GM18909 (cell line): ENCODE measurements around the gene ZNF438.
"Not testable (repeated sequence)": the region's sequence is repeated elsewhere in the genome, so short reads cannot be mapped to it uniquely, and the experiment has no call there.

ENCODE experiments used
- ATAC-seq: cut with Tn5 transposase; IDR thresholded peaks from one replicate; pipeline ENCODE4 v1.9.1; 2021; ENCODE audit warnings: mild to moderate bottlenecking; ENCODE audit not compliant: unreplicated experiment, poor library complexity

ZNF438 gene

GRCh38 chr10:30819341-30820181 lies 212.1 kb downstream of the ZNF438 start:
- ATAC-seq: no peak

- ATAC-seq: no peak
Observed at GRCh38 chr10:30818854-30819253, 212.8 kb downstream of the ZNF438 start.

GRCh38 chr10:30818010-30818660 lies 213.5 kb downstream of the ZNF438 start:
- no peak for ATAC-seq

DNA sequence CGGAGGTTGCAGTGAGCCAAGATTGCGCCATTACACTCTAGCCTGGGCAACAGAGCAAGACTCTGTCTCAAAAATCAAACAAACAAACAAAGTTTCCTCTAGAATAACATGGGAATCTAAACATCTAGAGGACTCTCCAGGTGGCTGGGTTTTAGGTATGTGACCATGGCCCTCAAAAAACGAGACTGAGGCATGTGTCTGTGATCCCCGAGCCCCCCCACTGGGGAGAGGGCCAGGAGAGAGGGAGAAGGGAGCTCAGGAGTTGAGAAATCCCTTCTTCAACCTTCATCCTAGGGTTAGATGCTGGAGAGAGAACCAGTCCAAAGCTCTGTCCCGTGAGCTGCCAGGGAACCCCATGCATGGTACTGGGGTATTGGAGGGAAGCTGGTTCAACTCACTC lies 214.1 kb downstream of the ZNF438 start:
- ATAC-seq: no peak

GRCh38 chr10:30816820-30817171 lies 214.9 kb downstream of the ZNF438 start:
- no peak for ATAC-seq

GRCh38 chr10:30816159-30816819 lies 215.4 kb downstream of the ZNF438 start:
- no peak for ATAC-seq

GRCh38 chr10:30813872-30814481 lies 217.7 kb downstream of the ZNF438 start:
- no peak for ATAC-seq

- no peak for ATAC-seq
Observed at GRCh38 chr10:30812018-30812851, 219.4 kb downstream of the ZNF438 start.

DNA sequence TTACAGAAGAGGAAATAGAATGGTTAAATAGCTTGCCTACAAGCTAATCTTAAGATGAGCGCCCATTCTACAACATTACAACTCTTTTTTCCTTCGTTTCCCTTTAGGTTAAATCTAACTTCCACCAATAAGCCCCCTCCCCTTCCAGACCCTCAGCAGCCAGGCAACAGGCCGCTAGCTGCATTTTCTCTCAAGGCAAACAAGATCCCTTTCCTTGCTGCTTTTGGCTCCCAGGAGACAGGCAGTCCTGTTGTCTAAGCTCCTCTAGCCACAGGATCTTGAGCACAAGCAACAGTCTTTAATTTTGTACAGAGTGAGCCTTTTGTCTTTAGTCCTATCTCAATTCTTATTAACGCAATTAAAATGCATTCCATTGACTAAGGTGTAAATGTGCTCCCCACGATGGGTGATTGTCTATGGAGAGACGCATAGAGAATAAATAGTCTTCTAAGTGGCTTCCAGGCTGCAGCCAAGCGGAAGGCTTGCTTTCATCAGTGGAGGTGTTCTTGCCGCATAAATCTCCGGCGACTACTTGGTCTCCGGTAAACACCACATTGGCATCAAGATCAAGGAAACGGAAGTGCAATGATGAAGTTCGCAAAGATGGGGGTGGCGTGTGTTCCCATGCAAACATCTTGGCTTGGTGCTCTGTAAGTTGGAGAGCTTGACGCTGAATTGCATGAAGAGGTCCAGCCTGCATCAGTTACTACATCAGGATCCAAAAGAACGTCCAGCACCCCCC lies 220.2 kb downstream of the ZNF438 start:
- ATAC-seq: no peak

GRCh38 chr10:30810416-30810815 lies 221.2 kb downstream of the ZNF438 start:
- no peak for ATAC-seq

DNA sequence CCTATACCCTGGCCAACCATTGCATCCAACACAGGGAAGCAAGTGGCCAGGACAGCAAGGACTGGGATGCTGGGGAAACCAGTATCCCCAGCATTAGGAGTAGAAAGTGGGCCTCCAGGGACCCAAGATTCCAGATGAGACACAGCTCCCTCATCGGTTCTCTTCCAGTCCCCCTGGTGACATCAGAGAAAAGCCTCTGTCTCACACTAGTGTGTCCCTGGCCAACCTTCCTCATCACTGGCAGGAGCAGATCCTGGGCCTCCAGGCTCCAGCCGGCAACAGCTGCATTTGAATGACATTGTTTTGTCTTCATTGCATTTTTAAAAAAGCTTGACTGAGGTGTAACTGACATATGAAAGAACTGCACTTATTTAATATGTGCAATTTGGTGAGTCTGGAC lies 224.8 kb downstream of the ZNF438 start:
- no peak for ATAC-seq

DNA sequence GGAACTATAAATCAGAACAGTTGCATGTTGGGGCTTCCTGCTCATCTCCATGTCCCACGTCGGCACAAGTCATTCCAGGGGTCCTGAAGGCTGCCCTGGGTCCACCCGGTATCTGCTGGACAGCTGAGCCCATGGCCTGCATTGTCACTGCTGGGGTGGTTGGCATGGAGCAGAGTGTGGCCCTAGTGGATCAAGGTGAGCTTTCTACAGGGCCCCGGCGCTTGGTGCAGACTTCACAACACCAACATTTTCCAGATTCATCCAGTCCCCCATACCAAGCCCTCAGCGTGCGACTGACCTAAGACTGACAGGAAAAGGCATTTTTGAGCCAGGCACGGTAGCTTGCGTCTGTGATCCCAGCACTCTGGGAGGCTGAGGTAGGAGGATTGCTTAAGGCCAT lies 226.6 kb downstream of the ZNF438 start:
- no peak for ATAC-seq

DNA sequence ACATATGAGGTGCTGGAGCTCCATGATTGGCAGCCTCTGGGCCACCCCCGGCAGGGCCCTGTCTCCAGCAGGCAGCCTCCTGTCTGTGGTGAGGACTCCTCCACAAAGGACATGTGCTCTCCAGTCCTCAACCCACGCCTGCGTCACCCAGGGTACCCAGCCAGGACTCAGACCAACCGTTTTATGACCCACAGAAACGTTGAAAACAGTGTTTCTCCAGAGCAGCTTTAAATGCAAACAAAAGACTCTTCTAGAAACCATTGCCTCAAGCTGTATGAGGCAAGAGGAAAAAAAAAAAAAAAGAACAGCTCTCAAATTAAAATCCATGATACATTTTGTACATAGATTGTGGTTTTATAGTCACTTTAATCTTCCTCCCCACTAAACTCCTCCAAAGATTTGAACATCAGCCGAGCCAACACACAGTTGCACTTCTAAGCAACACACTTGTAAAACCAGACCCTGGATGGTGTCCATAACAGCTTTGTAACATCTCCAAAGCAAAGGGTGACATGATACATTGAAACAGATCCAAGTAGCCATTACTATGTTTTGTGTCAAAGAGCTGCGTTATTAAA lies 227.1 kb downstream of the ZNF438 start:
- no peak for ATAC-seq

GRCh38 chr10:30803892-30804322 lies 227.8 kb downstream of the ZNF438 start:
- ATAC-seq: no peak

- no peak for ATAC-seq
Observed at GRCh38 chr10:30803058-30803457, 228.6 kb downstream of the ZNF438 start.

DNA sequence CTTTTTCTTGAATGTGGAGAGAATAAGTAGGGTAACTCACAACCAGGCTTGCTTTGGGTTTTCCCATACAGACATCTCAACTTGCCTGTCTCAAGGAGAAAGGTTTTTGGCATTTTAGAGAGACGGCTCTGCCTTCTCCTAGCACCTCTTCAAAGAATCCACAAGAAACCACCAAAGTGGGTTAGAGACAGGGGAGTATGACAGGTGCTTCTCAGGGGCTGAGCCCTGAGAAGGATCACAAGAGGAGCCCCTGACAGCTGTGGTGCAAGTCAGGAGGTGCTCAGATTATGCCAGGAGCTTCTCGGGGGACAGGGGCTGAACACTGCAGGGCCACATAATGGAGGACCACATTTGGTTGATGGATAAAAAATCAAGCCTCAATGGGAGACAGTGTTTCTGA lies 231.3 kb downstream of the ZNF438 start:
- no peak for ATAC-seq

- ATAC-seq: no peak
Observed at GRCh38 chr10:30798646-30799185, 232.9 kb downstream of the ZNF438 start.

DNA sequence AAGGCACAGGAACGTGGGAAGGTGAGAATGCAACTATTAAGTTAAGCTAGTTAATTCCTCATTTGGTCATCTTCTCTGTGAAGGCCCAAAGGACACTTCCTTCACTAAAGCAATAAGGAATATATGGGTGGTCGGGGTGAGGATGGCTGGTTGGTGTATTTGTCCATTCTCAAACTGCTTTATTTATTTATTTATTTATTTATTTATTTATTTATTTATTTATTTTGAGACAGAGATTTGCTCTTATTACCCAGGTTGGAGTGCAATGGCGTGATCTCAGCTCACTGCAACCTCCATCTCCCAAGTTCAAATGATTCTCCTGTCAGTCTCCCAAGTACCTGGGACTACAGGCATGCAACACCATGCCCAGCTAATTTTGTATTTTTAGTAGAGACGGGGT lies 236.6 kb downstream of the ZNF438 start:
- ATAC-seq: not testable (repeated sequence)
